HG03378 (cell line): ENCODE results near the gene MCRIP1.

Experiments
- ATAC-seq: cut with Tn5 transposase; IDR thresholded peaks from one replicate; pipeline ENCODE4 v1.9.1; 2021; ENCODE audit warnings: mild to moderate bottlenecking, moderate library complexity; ENCODE audit not compliant: unreplicated experiment

MCRIP1 gene

DNA sequence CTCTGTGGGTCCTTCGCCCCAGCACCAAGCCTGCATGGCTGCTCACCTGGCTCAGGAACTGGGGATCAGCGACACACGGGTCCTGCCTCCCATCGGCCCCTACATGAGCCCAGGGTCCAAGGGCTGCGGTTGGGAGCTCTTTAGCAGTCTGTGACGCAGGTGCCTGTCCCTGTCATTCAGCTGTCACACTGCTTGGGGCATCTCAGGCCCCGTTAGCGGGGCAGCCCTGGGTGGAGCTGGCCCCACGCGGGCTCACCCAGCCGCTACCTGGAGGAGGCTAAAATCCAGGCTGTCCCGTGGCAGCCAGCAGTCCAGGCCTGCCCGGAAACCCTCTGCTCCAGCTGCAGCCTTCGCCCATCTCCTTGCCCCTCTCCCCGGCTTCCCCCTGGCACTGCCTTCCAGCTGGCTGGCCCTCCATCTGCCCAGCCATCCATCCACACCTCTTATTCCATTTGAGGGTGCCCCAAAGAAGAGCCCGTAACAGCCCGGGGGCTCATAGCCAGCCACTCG is 25.8 kb downstream of the MCRIP1 start:
- no peak for ATAC-seq

DNA sequence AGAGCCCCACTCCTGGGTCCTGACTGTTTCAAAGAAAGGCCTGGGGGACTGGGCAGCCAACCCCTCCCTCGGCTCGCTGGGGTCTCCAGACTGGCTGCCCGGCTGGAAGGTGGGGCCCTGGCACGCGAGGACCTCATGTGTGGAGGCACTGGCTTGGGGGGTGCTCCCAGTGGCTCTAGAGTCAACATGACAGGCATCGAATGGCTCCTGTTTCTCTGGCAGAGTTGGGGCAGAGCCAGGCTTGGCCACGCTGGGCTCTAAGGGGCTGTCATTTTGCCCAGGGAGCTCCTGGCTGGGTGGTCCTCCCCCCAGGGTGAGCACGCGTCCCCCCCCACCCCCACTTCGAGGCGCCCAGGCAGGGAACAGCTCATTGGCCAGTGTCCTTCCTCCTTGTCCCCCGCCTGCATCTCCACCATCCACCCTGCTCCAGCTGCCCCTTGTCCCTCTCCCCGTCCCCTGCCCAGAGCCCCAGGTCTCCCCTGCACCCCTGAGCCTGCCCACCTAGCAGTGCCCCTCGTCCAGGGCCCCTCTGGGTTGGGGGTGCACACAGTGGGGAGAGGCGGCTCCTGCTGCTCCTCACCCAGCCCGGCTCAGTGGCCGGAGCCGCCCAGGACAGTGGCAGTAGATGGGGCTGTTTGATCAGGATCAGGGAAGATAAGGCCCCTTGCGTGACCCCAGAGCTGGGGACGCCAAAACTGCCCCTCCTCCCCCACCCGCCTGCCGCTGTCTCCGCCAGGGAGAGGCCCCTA is 26.5 kb downstream of the MCRIP1 start:
- ATAC-seq: no peak

- ATAC-seq: no peak
Measured at GRCh38 chr17:81805707-81806460, 27.2 kb downstream of the MCRIP1 start.

DNA sequence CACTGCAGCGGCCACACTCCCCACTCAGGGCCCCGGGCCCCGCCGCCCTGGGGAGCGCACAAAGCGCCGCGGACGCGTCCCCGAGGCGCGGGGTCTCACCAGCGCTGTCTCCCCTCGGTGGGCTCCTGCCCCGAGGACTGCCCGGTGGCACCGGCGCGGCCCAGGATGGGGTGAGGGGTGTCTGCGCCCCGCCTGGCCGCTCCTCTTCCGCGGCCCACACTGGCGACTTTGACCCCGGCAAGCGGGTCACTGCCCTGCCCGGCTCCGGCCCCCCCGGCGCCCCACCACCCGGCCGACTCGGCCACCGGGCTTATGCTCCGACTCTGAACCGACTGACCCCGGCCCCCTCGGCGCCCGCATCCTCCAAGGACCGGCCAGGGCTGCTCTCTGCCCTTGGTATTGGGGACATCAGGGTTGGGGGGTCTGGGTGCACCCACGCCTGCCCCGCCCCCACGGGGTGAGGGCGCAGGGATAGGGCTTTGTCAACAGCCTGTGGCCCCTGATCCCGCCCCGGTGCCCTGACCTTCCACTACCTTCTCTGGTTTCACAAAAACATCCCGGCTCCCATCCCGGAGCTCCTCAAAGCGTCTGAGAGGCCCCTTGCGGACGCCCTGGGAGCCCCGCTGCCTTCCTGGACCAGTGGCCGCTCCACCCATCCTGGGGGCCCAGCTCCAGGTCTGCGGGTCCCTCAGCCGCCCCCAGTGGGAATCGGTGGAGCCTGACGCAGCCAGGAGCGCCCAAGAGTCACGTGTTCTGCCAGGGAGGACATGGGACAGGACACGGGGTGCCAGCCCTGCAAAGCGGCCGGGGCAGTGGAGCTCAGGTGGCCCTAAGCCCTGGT is 28.3 kb downstream of the MCRIP1 start:
- no peak for ATAC-seq

- ATAC-seq: no peak
Measured at GRCh38 chr17:81803728-81804558, 29.1 kb downstream of the MCRIP1 start, which contains the start of gene GCGR. TSS of gene GCGR (plus strand) at chr17:81804150. CDS start at chr17:81809019, 4,869 bp downstream.

GRCh38 chr17:81802856-81803643 is 30.0 kb downstream of the MCRIP1 start:
- no peak for ATAC-seq

DNA sequence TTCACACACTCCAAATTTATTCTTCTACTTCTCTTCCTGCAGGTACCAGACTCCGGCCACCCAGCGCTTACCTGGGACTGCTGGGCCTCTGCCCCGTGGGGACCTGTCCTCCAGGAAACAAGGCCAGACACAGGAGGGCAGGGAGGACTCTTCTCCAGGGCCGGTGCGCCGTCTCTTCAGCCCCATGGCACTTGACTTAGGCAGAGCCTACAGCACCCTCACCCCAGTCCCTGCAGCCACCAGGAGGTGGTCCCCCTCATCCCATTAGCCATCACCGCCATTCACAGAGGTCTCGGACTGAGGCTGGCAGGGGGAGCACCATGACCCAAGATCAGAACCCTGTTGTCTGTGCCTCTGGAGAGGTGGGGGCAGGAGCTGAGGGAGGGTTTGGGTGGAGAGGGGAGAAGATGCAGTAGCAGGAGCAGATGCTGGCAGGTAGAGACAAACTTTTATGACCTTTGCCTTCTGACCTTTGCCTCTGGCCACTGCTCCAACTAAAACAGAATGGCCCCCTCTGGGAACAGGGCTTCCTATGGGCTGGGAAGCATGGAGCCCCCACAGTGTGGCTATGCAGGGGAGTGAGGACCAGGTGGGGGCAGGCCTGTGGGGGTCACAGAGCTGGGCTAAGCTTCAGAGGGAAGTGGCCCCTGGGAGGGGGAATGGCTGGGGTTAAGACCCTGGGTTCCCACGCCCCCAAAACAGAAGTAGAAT is 30.9 kb downstream of the MCRIP1 start:
- no peak for ATAC-seq

- no peak for ATAC-seq
Measured at GRCh38 chr17:81801327-81801726, 31.8 kb downstream of the MCRIP1 start.

DNA sequence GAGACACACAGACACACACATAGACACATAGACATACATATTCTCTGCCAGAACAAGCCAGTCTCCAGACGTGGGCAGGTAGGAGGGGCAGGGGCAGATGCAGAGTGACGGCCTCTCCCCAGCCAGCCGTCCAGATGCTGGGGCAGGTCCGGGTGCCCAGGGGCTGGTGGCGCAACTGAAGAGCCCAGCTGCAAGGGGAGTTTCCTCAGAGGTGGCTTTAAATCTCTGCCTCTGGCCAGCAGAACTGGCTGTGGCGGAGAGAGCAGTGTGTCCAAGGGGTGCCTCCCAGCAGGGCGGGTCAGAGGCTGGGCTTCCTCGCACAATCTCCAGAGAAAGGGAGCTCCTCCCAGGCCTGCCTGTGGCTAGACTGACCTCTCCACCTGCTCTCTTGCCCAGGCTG is 38.6 kb downstream of the MCRIP1 start:
- ATAC-seq: no peak

GRCh38 chr17:81794074-81794476 is 39.0 kb downstream of the MCRIP1 start:
- no peak for ATAC-seq

GRCh38 chr17:81792675-81793615 is 40.1 kb downstream of the MCRIP1 start:
- ATAC-seq: no peak
